HepG2 (cell line): ENCODE measurements around the gene FAM53B. TPM values are rescaled to one million over a fixed set of nuclear protein-coding genes. Genes with fewer than 3 reads are reported as not detected.

Experiments
- ELF3 ChIP-seq: IDR thresholded peaks from 2 replicates; pipeline ENCODE4 v1.6.1; 2016; ENCODE audit warnings: missing genetic modification reagents, missing compliant biosample characterization
- KAT8 ChIP-seq: IDR thresholded peaks from 2 replicates; pipeline ENCODE4 v1.6.1; 2016; ENCODE audit warnings: missing genetic modification reagents, missing compliant biosample characterization
- NPAS2 ChIP-seq: sonication (generic); formaldehyde crosslinking; IDR thresholded peaks from 2 replicates; pipeline ENCODE4 v1.8.0; 2022; ENCODE audit warnings: mild to moderate bottlenecking, missing genetic modification reagents, borderline replicate concordance
- PAXIP1 ChIP-seq: sonication (generic); formaldehyde crosslinking; conservative IDR thresholded peaks from 2 replicates; pipeline ENCODE4 v1.4.0; 2020; ENCODE audit warnings: mild to moderate bottlenecking, missing genetic modification reagents, moderate library complexity
- RARG ChIP-seq: sonication (generic); formaldehyde crosslinking; IDR thresholded peaks from 2 replicates; pipeline ENCODE4 v1.4.0; 2020; ENCODE audit warnings: low read depth, mild to moderate bottlenecking, missing genetic modification reagents
- RORA ChIP-seq: sonication (generic); formaldehyde crosslinking; IDR thresholded peaks from 2 replicates; pipeline ENCODE4 v1.5.0; 2020; ENCODE audit warnings: mild to moderate bottlenecking, missing genetic modification reagents, moderate library complexity
- SMC3 ChIP-seq: IDR thresholded peaks from 2 replicates; pipeline ENCODE4 v1.6.1; 2011; ENCODE audit warnings: low read length, improper control_type of control experiment
- SMYD3 ChIP-seq: sonication (generic); formaldehyde crosslinking; IDR thresholded peaks from 2 replicates; pipeline ENCODE4 v1.8.1; 2023; ENCODE audit warnings: mild to moderate bottlenecking, missing genetic modification reagents
- SOX13 ChIP-seq, 3 experiments: fragments of 450-650 bp in 1 of 3; sonication (generic) in 1 of 3; formaldehyde crosslinking in 1 of 3; IDR thresholded peaks in 2 of 3; conservative IDR thresholded peaks in 1 of 3; 2 replicates each; pipeline versions ENCODE4 v1.5.0 to v1.6.1; 2016 to 2020; ENCODE audit warnings: antibody characterized with exemption in 1 of 3, mild to moderate bottlenecking in 1 of 3, missing compliant biosample characterization in 1 of 3, missing genetic modification reagents in 1 of 3, moderate library complexity in 1 of 3
- ZFP90 ChIP-seq: sonication (generic); formaldehyde crosslinking; IDR thresholded peaks from 2 replicates; pipeline ENCODE4 v1.8.0; 2022; ENCODE audit warnings: missing genetic modification reagents, mild to moderate bottlenecking, inconsistent platforms, borderline replicate concordance
- ZMYM4 ChIP-seq: sonication (generic); formaldehyde crosslinking; IDR thresholded peaks from 2 replicates; pipeline ENCODE4 v1.8.1; 2023; ENCODE audit warnings: mild to moderate bottlenecking, missing genetic modification reagents
- polyA plus RNA-seq, 8 experiments: library from polyadenylated mRNA; depleted of rRNA in 3 of 8; stranded (reverse) in 7 of 8; unstranded in 1 of 8; fragments of >200 nt; fragmentation: Illumina TruSeq in 4 of 8; extraction: Trizol in 4 of 8; gene quantifications; 2 replicates each; pipeline versions ENCODE4 v1.2.1 to v1.2.3, GENCODE V29; 2011 to 2016; ENCODE audit warnings: low read depth in 4 of 8, missing spikeins in 1 of 8, mixed read lengths in 1 of 8; ENCODE audit not compliant: insufficient read depth in 1 of 8
- total RNA-seq, 5 experiments: library from RNA; depleted of rRNA; stranded (reverse); fragments of >200 nt; fragmentation: Illumina TruSeq; extraction: Trizol; gene quantifications; 2 replicates each; pipeline ENCODE4 v1.2.3, GENCODE V29; 2016; ENCODE audit warnings: low read depth in 1 of 5

FAM53B gene
- total and polyA plus RNA-seq, 2 of the 13 experiments (the other 11 are each of a cell fraction or from before 2014, with no cell fraction given), result 6.4 to 19.3 TPM

GRCh38 chr10:124724279-124725027 lies 19.7 kb downstream of the FAM53B start (continued):
- peak; percentile 21; the same call in 1 of the 2 replicates for TF ChIP-seq PAXIP1 (CRISPR knock-in tag)
- no peak for TF ChIP-seq RARG (CRISPR knock-in tag)
- TF ChIP-seq SOX13 (IDR thresholded peaks at IDR 0.05), result 0 out of 2 replicates have a peak, but pooled peaks have one; percentile 11
- peak in 1 of 2 experiments; percentile 75; a peak in 1 of 4 replicates for TF ChIP-seq SOX13 (CRISPR knock-in tag; conservative IDR thresholded peaks at IDR 0.05 in 1 of 2, IDR thresholded peaks at IDR 0.05 in 1 of 2)
- TF ChIP-seq NPAS2 (CRISPR knock-in tag), result no peak
- TF ChIP-seq ZMYM4, result no peak
- no peak for TF ChIP-seq SMYD3 (CRISPR knock-in tag)
- peak; percentile 54; the same call in 1 of the 2 replicates for TF ChIP-seq ELF3 (CRISPR knock-in tag)
- 0 out of 2 replicates have a peak, but pooled peaks have one; percentile 22 for TF ChIP-seq KAT8 (CRISPR knock-in tag)
- TF ChIP-seq RORA (CRISPR knock-in tag), result no peak
- TF ChIP-seq ZFP90, result no peak
- TF ChIP-seq SMC3, result no peak
